PFSK-1 (cell line): ENCODE data around the gene OCIAD2.

Experiments
- FOXP2 ChIP-seq: optimal IDR thresholded peaks from 2 replicates; pipeline ENCODE3; 2011; ENCODE audit warnings: borderline replicate concordance, control low read depth, inconsistent platforms; ENCODE audit not compliant: insufficient read depth; ENCODE audit errors: extremely low read length, extremely low read depth
- POLR2AphosphoS5 ChIP-seq: IDR thresholded peaks from 2 replicates; pipeline ENCODE4 v1.6.1; 2012; ENCODE audit warnings: low read depth, mild to moderate bottlenecking, control low read depth, low read length, moderate library complexity
- REST ChIP-seq, 2 experiments: IDR thresholded peaks; 2 replicates each; pipeline versions ENCODE4 v1.6.1 to v1.8.0; 2011 to 2012; ENCODE audit warnings: low read depth in 2 of 2, low read length in 2 of 2, control low read depth in 1 of 2, inconsistent platforms in 1 of 2, mild to moderate bottlenecking in 1 of 2, moderate library complexity in 1 of 2; ENCODE audit not compliant: insufficient read depth in 1 of 2

- TF ChIP-seq POLR2AphosphoS5 (no peak), FOXP2 (no peak), REST (IDR thresholded peaks at IDR 0.05; ENCODE audit: insufficient read depth in 1 of 2, low read depth in 2 of 2, low read length in 2 of 2) (no peak)
Observed at GRCh38 chr4:48909697-48910096, 3.1 kb upstream of the OCIAD2 start.
